HEK293 (cell line): Measurements from ENCODE around the gene NKPD1.

Experiments
- EGR2 ChIP-seq: fragments of 450-650 bp; formaldehyde crosslinking; IDR thresholded peaks from 2 replicates; pipeline ENCODE4 v1.5.1; 2016; ENCODE audit warnings: low read depth, missing biosample characterization, missing genetic modification characterization
- MYNN ChIP-seq: fragments of 450-650 bp; formaldehyde crosslinking; IDR thresholded peaks from 2 replicates; pipeline ENCODE4 v1.5.1; 2016; ENCODE audit warnings: missing biosample characterization, missing genetic modification characterization, borderline replicate concordance
- SCRT1 ChIP-seq: fragments of 450-650 bp; formaldehyde crosslinking; IDR thresholded peaks from 2 replicates; pipeline ENCODE4 v1.5.1; 2016; ENCODE audit warnings: missing biosample characterization, missing genetic modification characterization, borderline replicate concordance
- SP7 ChIP-seq: fragments of 450-650 bp; formaldehyde crosslinking; IDR thresholded peaks from 2 replicates; pipeline ENCODE4 v1.5.1; 2016; ENCODE audit warnings: missing biosample characterization, missing genetic modification characterization
- TRIM28 ChIP-seq: IDR thresholded peaks from 2 replicates; pipeline ENCODE4 v1.6.1; 2011; ENCODE audit warnings: low read length, control low read depth, borderline replicate concordance
- ZFP69B ChIP-seq: fragments of 450-650 bp; formaldehyde crosslinking; IDR thresholded peaks from 2 replicates; pipeline ENCODE4 v1.5.1; 2016; ENCODE audit warnings: missing biosample characterization, missing genetic modification characterization
- ZNF10 ChIP-seq: fragments of 450-650 bp; formaldehyde crosslinking; IDR thresholded peaks from 2 replicates; pipeline ENCODE4 v1.5.1; 2017; ENCODE audit warnings: missing biosample characterization, missing genetic modification characterization
- ZNF132 ChIP-seq: fragments of 450-650 bp; formaldehyde crosslinking; IDR thresholded peaks from 2 replicates; pipeline ENCODE4 v1.5.1; 2017; ENCODE audit warnings: missing biosample characterization, missing genetic modification characterization, borderline replicate concordance
- ZNF169 ChIP-seq: fragments of 450-650 bp; formaldehyde crosslinking; IDR thresholded peaks from 2 replicates; pipeline ENCODE4 v1.5.1; 2016; ENCODE audit warnings: missing biosample characterization, missing genetic modification characterization
- ZNF19 ChIP-seq: fragments of 450-650 bp; formaldehyde crosslinking; IDR thresholded peaks from 2 replicates; pipeline ENCODE4; 2016; ENCODE audit warnings: missing biosample characterization, missing genetic modification characterization, low read depth
- ZNF214 ChIP-seq: fragments of 450-650 bp; formaldehyde crosslinking; IDR thresholded peaks from 2 replicates; pipeline ENCODE4 v1.5.1; 2017; ENCODE audit warnings: missing biosample characterization, mild to moderate bottlenecking, missing genetic modification characterization, borderline replicate concordance
- ZNF335 ChIP-seq: fragments of 450-650 bp; formaldehyde crosslinking; conservative IDR thresholded peaks from 2 replicates; pipeline ENCODE4 v1.5.1; 2016; ENCODE audit warnings: missing biosample characterization, missing genetic modification characterization
- ZNF37A ChIP-seq: fragments of 450-650 bp; IDR thresholded peaks from 2 replicates; pipeline ENCODE4 v1.5.1; 2018; ENCODE audit warnings: missing biosample characterization, missing genetic modification characterization
- ZNF529 ChIP-seq: fragments of 450-650 bp; formaldehyde crosslinking; IDR thresholded peaks from 2 replicates; pipeline ENCODE4 v1.5.1; 2017; ENCODE audit warnings: missing genetic modification characterization, missing biosample characterization; ENCODE audit not compliant: insufficient replicate concordance
- ZNF560 ChIP-seq: fragments of 450-650 bp; formaldehyde crosslinking; IDR thresholded peaks from 2 replicates; pipeline ENCODE4 v1.5.1; 2017; ENCODE audit warnings: missing biosample characterization, missing genetic modification characterization, borderline replicate concordance
- ZNF571 ChIP-seq: fragments of 450-650 bp; formaldehyde crosslinking; IDR thresholded peaks from 2 replicates; pipeline ENCODE4 v1.5.0; 2017; ENCODE audit warnings: missing biosample characterization, missing genetic modification characterization
- ZNF623 ChIP-seq: fragments of 450-650 bp; formaldehyde crosslinking; IDR thresholded peaks from 2 replicates; pipeline ENCODE4 v1.5.1; 2016; ENCODE audit warnings: missing biosample characterization, missing genetic modification characterization
- ZNF660 ChIP-seq: fragments of 450-650 bp; IDR thresholded peaks from 2 replicates; pipeline ENCODE4 v1.5.1; 2018; ENCODE audit warnings: missing biosample characterization, mild to moderate bottlenecking, missing genetic modification characterization
- ZNF707 ChIP-seq: fragments of 450-650 bp; formaldehyde crosslinking; IDR thresholded peaks from 2 replicates; pipeline ENCODE4 v1.5.1; 2016; ENCODE audit warnings: missing biosample characterization, missing genetic modification characterization
- ZNF843 ChIP-seq: fragments of 450-650 bp; formaldehyde crosslinking; IDR thresholded peaks from 2 replicates; pipeline ENCODE4 v1.5.1; 2016; ENCODE audit warnings: missing biosample characterization, missing genetic modification characterization
- ZSCAN16 ChIP-seq: fragments of 450-650 bp; formaldehyde crosslinking; IDR thresholded peaks from 2 replicates; pipeline ENCODE4 v1.5.1; 2016; ENCODE audit warnings: missing biosample characterization, missing genetic modification characterization
- ZXDB ChIP-seq: fragments of 450-650 bp; formaldehyde crosslinking; IDR thresholded peaks from 2 replicates; pipeline ENCODE4 v1.5.1; 2016; ENCODE audit warnings: missing biosample characterization, missing genetic modification characterization
- TF ChIP-seq, protein P1 (sequence below): fragments of 450-650 bp; formaldehyde crosslinking; IDR thresholded peaks from 2 replicates; pipeline ENCODE4 v1.5.1; 2016; ENCODE audit warnings: missing biosample characterization, missing genetic modification characterization, low read depth
- TF ChIP-seq, protein P2 (sequence below): fragments of 450-650 bp; formaldehyde crosslinking; IDR thresholded peaks from 2 replicates; pipeline ENCODE4 v1.5.1; 2016; ENCODE audit warnings: missing biosample characterization, missing genetic modification characterization
- TF ChIP-seq, protein P3 (sequence below): fragments of 450-650 bp; formaldehyde crosslinking; IDR thresholded peaks from 2 replicates; pipeline ENCODE4 v1.5.1; 2017; ENCODE audit warnings: missing biosample characterization, missing genetic modification characterization
- TF ChIP-seq, protein P4 (sequence below): fragments of 450-650 bp; formaldehyde crosslinking; IDR thresholded peaks from 2 replicates; pipeline ENCODE4 v1.5.1; 2016; ENCODE audit warnings: missing biosample characterization, missing genetic modification characterization, low read depth
- TF ChIP-seq, protein P5 (sequence below): fragments of 450-650 bp; formaldehyde crosslinking; IDR thresholded peaks from 2 replicates; pipeline ENCODE4 v1.5.1; 2016; ENCODE audit warnings: missing biosample characterization, missing genetic modification characterization

NKPD1 gene

DNA sequence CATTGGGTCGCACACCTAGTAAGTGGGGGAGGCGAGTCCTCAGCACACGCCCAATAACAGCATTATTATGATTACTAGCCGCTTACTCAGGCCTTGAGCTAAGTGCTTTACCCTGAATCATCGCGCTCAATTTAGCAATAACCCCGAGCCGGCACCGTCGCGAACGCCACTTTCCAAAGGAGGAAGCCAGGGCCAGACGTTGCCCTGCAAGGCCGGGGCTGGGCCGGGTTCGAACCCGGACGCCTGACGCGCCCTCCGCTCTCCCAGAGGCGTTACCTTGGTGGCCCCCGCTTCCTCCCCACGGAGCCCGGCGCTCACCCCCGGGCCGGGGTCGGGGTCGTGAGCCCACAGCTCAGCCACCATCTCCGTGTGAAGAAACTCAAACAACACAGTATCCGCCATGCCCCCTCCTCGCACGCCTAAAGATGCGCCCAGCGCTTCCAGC is 17.1 kb upstream of the NKPD1 start, which contains the start of gene TRAPPC6A (continued):
- TF ChIP-seq ZNF529 (tag by site-specific recombination) (no peak), ZNF37A (no peak), SP7 (tag by site-specific recombination) (0 out of 2 replicates have a peak, but pooled peaks have one; percentile 54), ZNF571 (tag by site-specific recombination) (no peak), ZSCAN16 (tag by site-specific recombination) (no peak), ZNF214 (tag by site-specific recombination) (no peak), ZNF660 (tag by site-specific recombination) (peak; percentile 95), ZNF19 (tag by site-specific recombination) (no peak), ZNF335 (tag by site-specific recombination) (peak; percentile 86), ZNF623 (tag by site-specific recombination) (no peak), ZNF10 (tag by site-specific recombination) (peak; percentile 67; the same call in 1 of the 2 replicates), ZNF707 (tag by site-specific recombination) (no peak), SCRT1 (tag by site-specific recombination) (no peak), ZNF843 (0 out of 2 replicates have a peak, but pooled peaks have one; percentile 45), ZFP69B (tag by site-specific recombination) (0 out of 2 replicates have a peak, but pooled peaks have one; percentile 24), ZXDB (tag by site-specific recombination) (peak; percentile 59), ZNF560 (tag by site-specific recombination) (no peak), EGR2 (tag by site-specific recombination) (no peak), TRIM28 (no peak), ZNF169 (tag by site-specific recombination) (no peak), MYNN (tag by site-specific recombination) (no peak), ZNF132 (no peak)
- TF ChIP-seq, protein P1, sequence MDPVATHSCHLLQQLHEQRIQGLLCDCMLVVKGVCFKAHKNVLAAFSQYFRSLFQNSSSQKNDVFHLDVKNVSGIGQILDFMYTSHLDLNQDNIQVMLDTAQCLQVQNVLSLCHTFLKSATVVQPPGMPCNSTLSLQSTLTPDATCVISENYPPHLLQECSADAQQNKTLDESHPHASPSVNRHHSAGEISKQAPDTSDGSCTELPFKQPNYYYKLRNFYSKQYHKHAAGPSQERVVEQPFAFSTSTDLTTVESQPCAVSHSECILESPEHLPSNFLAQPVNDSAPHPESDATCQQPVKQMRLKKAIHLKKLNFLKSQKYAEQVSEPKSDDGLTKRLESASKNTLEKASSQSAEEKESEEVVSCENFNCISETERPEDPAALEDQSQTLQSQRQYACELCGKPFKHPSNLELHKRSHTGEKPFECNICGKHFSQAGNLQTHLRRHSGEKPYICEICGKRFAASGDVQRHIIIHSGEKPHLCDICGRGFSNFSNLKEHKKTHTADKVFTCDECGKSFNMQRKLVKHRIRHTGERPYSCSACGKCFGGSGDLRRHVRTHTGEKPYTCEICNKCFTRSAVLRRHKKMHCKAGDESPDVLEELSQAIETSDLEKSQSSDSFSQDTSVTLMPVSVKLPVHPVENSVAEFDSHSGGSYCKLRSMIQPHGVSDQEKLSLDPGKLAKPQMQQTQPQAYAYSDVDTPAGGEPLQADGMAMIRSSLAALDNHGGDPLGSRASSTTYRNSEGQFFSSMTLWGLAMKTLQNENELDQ: no peak
- TF ChIP-seq, protein P2, sequence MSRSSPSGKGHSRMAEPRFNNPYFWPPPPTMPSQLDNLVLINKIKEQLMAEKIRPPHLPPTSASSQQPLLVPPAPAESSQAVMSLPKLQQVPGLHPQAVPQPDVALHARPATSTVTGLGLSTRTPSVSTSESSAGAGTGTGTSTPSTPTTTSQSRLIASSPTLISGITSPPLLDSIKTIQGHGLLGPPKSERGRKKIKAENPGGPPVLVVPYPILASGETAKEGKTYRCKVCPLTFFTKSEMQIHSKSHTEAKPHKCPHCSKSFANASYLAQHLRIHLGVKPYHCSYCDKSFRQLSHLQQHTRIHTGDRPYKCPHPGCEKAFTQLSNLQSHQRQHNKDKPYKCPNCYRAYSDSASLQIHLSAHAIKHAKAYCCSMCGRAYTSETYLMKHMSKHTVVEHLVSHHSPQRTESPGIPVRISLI (tag by site-specific recombination): no peak
- TF ChIP-seq, protein P3, sequence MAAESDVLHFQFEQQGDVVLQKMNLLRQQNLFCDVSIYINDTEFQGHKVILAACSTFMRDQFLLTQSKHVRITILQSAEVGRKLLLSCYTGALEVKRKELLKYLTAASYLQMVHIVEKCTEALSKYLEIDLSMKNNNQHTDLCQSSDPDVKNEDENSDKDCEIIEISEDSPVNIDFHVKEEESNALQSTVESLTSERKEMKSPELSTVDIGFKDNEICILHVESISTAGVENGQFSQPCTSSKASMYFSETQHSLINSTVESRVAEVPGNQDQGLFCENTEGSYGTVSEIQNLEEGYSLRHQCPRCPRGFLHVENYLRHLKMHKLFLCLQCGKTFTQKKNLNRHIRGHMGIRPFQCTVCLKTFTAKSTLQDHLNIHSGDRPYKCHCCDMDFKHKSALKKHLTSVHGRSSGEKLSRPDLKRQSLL: no peak
- TF ChIP-seq, protein P4, sequence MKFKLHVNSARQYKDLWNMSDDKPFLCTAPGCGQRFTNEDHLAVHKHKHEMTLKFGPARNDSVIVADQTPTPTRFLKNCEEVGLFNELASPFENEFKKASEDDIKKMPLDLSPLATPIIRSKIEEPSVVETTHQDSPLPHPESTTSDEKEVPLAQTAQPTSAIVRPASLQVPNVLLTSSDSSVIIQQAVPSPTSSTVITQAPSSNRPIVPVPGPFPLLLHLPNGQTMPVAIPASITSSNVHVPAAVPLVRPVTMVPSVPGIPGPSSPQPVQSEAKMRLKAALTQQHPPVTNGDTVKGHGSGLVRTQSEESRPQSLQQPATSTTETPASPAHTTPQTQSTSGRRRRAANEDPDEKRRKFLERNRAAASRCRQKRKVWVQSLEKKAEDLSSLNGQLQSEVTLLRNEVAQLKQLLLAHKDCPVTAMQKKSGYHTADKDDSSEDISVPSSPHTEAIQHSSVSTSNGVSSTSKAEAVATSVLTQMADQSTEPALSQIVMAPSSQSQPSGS: no peak
- TF ChIP-seq, protein P5, sequence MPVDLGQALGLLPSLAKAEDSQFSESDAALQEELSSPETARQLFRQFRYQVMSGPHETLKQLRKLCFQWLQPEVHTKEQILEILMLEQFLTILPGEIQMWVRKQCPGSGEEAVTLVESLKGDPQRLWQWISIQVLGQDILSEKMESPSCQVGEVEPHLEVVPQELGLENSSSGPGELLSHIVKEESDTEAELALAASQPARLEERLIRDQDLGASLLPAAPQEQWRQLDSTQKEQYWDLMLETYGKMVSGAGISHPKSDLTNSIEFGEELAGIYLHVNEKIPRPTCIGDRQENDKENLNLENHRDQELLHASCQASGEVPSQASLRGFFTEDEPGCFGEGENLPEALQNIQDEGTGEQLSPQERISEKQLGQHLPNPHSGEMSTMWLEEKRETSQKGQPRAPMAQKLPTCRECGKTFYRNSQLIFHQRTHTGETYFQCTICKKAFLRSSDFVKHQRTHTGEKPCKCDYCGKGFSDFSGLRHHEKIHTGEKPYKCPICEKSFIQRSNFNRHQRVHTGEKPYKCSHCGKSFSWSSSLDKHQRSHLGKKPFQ (tag by site-specific recombination): no peak
